Pancreas (tissue), 10 donors: ENCODE measurements around the gene SMAD6. TPM values are rescaled to one million over a fixed set of nuclear protein-coding genes. Genes with fewer than 3 reads are reported as not detected.
A peak's percentile ranks its signal among the peaks of the same experiment; 100 is the strongest.

Source experiments
- ATAC-seq, 4 donors: fragments of 200-7000 bp; cut with Tn5 transposase; one replicate each; pipeline versions ENCODE4 v1.8.0 to v1.9.1; 2020; ENCODE audit warnings: mild to moderate bottlenecking in 4 of 4, moderate library complexity in 4 of 4
- DNase-seq, 6 donors: peaks; one replicate each; pipeline ENCODE4 v3.0.0-alpha.2; 2020
- FAIRE-seq: peaks from 2 replicates; lab custom pipeline; 2012; peaks lifted over from hg19 to GRCh38; lab: Jason Lieb, UNC
- H3K27ac ChIP-seq, 4 donors: fragments of 200-600 bp; sonication (generic); 1 replicate in 3 of 4; 2 replicates in 1 of 4; pipeline versions ENCODE4 v1.5.0 to v1.8.0; 2020
- H3K27me3 ChIP-seq, 4 donors: fragments of 200-600 bp; one replicate each; pipeline ENCODE4 v1.8.0; 2021
- H3K36me3 ChIP-seq, 3 donors: fragments of 200-600 bp; sonication (generic) in 1 of 3; one replicate each; pipeline versions ENCODE4 v1.5.0 to v1.8.0; 2020 to 2021
- H3K4me1 ChIP-seq, 3 donors: fragments of 200-600 bp; one replicate each; pipeline ENCODE4 v1.8.0; 2021
- H3K4me3 ChIP-seq, 4 donors: fragments of 200-600 bp; sonication (generic) in 2 of 4; one replicate each; pipeline versions ENCODE4 v1.5.0 to v1.8.0; 2020 to 2021
- H3K9me3 ChIP-seq, 4 donors: fragments of 200-600 bp; one replicate each; pipeline ENCODE4 v1.8.0; 2021
- WGBS, 2 donors: extraction: QIAGEN DNeasy Blood & Tissue Kit; methylation state at CpG; one replicate each; pipeline ENCODE4 v1.1.7; 2013; 5-methylcytosine and 5-hydroxymethylcytosine counted together
- intact Hi-C, 3 donors: fragments of 100-400 bp; cut with DNase I; formaldehyde crosslinking; loops; one replicate each; pipeline versions ENCODE4 v1.11.1 to v1.14.2; 2022
- polyA plus RNA-seq, 2 donors: library from polyadenylated mRNA; stranded (reverse); fragments of 200-250 nt; gene quantifications; one replicate each; pipeline ENCODE4 v1.2.3, GENCODE V29; 2013
- total RNA-seq, 6 donors: library from RNA; stranded (reverse); fragmentation: NEBNext Ultra II Directional in 4 of 6; extraction: Animal tissue kit (Norgen Biotek cat#: 25700) in 4 of 6; gene quantifications; one replicate each; pipeline versions ENCODE4 v1.2.1 to v1.2.4, GENCODE V29; 2021 to 2023
- TF ChIP-seq, protein P1 (sequence below), 4 donors: fragments of 200-600 bp; sonication (generic) in 3 of 4; IDR thresholded peaks; one replicate each; pipeline versions ENCODE4 v1.5.0 to v1.8.0; 2021; ENCODE audit warnings: antibody characterized with exemption in 4 of 4
- donor health status: healthy with polysubstance abuse.
- donor health status: DM: no; HTN: no; CAD: no; lungs with moderate emphysema.
- donor health status: DM: no; HTN: no; CAD: no.
- donor health status: control.
- donor health status: control.
- donor health status: Bipolar disorder and iron deficiency.
- donor health status: DM: yes; HTN: yes; CAD: no.
- donor health status: DM: no; HTN: no; CAD: no.
- donor health status: DM: no; HTN: no; CAD: no.
- donor health status: DM: yes; HTN: yes; CAD: no.

Gene SMAD6
- total and polyA plus RNA-seq, 8 donors: 2.6 to 13.1 (median 3.2) TPM

GRCh38 chr15:66726386-66726785 is 24.4 kb downstream of the SMAD6 start:
- H3K27me3 ChIP-seq: no peaks in the 10 kb centered on the region
- H3K9me3 ChIP-seq: no peaks in the 10 kb centered on the region
- H3K4me1 ChIP-seq: no peaks in the 10 kb centered on the region
- ATAC-seq: no peak
- H3K27ac ChIP-seq: no peak overlapping the region
- 88 to 90% methylated on average over 2 of the region's 2 CpGs for WGBS, 2 donors
- intact Hi-C loops: no loop called here
- peak in 1 of 6 donors; percentile 13 for DNase-seq
- no peak for FAIRE-seq
- TF ChIP-seq, protein P1, sequence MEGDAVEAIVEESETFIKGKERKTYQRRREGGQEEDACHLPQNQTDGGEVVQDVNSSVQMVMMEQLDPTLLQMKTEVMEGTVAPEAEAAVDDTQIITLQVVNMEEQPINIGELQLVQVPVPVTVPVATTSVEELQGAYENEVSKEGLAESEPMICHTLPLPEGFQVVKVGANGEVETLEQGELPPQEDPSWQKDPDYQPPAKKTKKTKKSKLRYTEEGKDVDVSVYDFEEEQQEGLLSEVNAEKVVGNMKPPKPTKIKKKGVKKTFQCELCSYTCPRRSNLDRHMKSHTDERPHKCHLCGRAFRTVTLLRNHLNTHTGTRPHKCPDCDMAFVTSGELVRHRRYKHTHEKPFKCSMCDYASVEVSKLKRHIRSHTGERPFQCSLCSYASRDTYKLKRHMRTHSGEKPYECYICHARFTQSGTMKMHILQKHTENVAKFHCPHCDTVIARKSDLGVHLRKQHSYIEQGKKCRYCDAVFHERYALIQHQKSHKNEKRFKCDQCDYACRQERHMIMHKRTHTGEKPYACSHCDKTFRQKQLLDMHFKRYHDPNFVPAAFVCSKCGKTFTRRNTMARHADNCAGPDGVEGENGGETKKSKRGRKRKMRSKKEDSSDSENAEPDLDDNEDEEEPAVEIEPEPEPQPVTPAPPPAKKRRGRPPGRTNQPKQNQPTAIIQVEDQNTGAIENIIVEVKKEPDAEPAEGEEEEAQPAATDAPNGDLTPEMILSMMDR (IDR thresholded peaks at IDR 0.05): no peak
- no peak overlapping the region for H3K4me3 ChIP-seq
- no peaks in the 10 kb centered on the region for H3K36me3 ChIP-seq

GRCh38 chr15:66729331-66729951 is 27.4 kb downstream of the SMAD6 start:
- FAIRE-seq (no peak), ATAC-seq (peak in 2 of 4 donors; percentile 24 to 42), DNase-seq (peak in 1 of 6 donors; percentile 17)
- TF ChIP-seq, protein P1 (IDR thresholded peaks at IDR 0.05): no peak
- intact Hi-C loops: no loop called here
- H3K4me1 ChIP-seq: no peaks in the 10 kb centered on the region
- no peaks in the 10 kb centered on the region for H3K36me3 ChIP-seq
- no peak overlapping the region for H3K4me3 ChIP-seq
- H3K27me3 ChIP-seq: no peaks in the 10 kb centered on the region
- 64 to 68% methylated on average over 26 of the region's 26 CpGs for WGBS, 2 donors
- no peaks in the 10 kb centered on the region for H3K9me3 ChIP-seq
- no peak overlapping the region for H3K27ac ChIP-seq

DNA sequence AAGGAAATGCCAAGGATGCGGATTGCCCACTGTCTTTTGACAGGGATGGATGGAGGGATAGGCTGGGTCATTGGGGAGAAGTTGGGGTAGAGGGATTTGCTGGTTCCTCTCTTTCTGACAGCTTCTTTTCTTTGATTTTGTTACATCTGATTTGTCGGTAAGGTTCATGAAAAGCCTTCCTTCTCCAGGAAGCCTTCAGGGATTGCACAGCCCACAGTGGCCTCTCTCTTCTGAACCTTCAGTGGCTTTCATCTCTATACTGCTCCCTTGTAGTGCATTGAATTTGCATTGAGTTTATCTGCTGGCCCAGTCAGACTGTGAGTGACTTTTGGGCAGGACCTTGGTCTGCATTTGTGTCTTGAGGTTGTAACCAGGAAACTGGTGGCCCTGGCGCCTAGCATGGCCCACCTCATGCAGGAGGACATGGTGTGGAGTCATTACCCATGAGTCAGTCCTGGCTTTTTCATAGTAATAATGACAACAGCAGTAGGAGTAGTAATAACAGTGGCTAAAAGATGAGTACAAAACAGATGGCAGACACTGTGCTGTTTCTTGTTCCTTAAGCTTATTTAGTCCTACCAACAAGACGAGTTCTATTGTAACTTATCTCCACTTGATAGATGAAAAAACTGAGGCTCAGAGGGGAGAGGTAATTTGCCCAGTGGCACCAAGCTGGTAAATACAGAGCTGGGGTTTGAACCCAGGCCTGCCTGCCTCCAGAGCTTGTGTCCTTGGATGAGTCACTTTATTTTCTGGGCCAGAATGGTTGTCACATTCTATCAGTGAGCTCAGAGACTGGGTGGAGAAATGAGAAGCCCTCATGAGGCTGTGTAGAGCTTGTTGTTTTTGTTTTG is 28.4 kb downstream of the SMAD6 start:
- H3K4me1 ChIP-seq: no peaks in the 10 kb centered on the region

GRCh38 chr15:66733976-66734375 is 31.9 kb downstream of the SMAD6 start:
- Histone ChIP-seq H3K4me3 (no peak overlapping the region), H3K4me1 (no peaks in the 10 kb centered on the region), H3K36me3 (no peaks in the 10 kb centered on the region), H3K27me3 (no peaks in the 10 kb centered on the region), H3K27ac (no peak overlapping the region), H3K9me3 (no peaks in the 10 kb centered on the region)
- no peak for FAIRE-seq
- ATAC-seq: peak in 2 of 4 donors; percentile 24 to 27
- 87% methylated on average over 11 of the region's 11 CpGs for WGBS, 2 donors
- no peak for DNase-seq
- intact Hi-C loops: no loop called here
- TF ChIP-seq, protein P1 (IDR thresholded peaks at IDR 0.05): no peak

More for the DNA sequence above, 28.4 kb downstream of the SMAD6 start:
- H3K36me3 ChIP-seq: no peaks in the 10 kb centered on the region
- no peak overlapping the region for H3K27ac ChIP-seq
- DNase-seq (peak in 1 of 6 donors; percentile 9), ATAC-seq (peak in 3 of 4 donors; percentile 22 to 39 (median 31)), FAIRE-seq (no peak)
- H3K9me3 ChIP-seq: no peaks in the 10 kb centered on the region
- H3K27me3 ChIP-seq: no peaks in the 10 kb centered on the region
- H3K4me3 ChIP-seq: no peak overlapping the region
- intact Hi-C loops: no loop called here
- TF ChIP-seq, protein P1 (IDR thresholded peaks at IDR 0.05): no peak
- 86 to 91% methylated on average over 4 of the region's 4 CpGs for WGBS, 2 donors
